OCI-LY1 (cell line): Measurements from ENCODE around the gene ARHGAP8.

Experiments
- H2AFZ ChIP-seq: fragments of 200-600 bp; sonication (generic), shearing (Covaris generic); 2 replicates; pipeline ENCODE4 v1.6.0; 2014; ENCODE audit warnings: antibody characterized with exemption, mild to moderate bottlenecking, low read length
- H3F3A ChIP-seq: fragments of 200-600 bp; sonication (generic), shearing (Covaris generic); 2 replicates; pipeline ENCODE4 v1.6.0; 2014; ENCODE audit warnings: mild to moderate bottlenecking, antibody characterized with exemption, low read length, moderate library complexity; ENCODE audit not compliant: insufficient read depth
- H3K27ac ChIP-seq: fragments of 200-600 bp; sonication (generic); 2 replicates; pipeline ENCODE4 v1.5.1; 2014; ENCODE audit warnings: low read length, mixed run types, mild to moderate bottlenecking, low read depth; ENCODE audit not compliant: poor library complexity, severe bottlenecking
- H3K27me3 ChIP-seq: fragments of 200-600 bp; sonication (generic); 2 replicates; pipeline ENCODE4 v1.6.0; 2014; ENCODE audit warnings: antibody characterized with exemption, mild to moderate bottlenecking, low read length, moderate library complexity; ENCODE audit not compliant: insufficient read depth
- H3K36me3 ChIP-seq: fragments of 200-600 bp; sonication (generic); 2 replicates; pipeline ENCODE4 v1.6.1; 2014; ENCODE audit warnings: mild to moderate bottlenecking, antibody characterized with exemption, low read length, moderate library complexity, mixed read lengths; ENCODE audit not compliant: insufficient read depth
- H3K4me1 ChIP-seq: fragments of 200-600 bp; sonication (generic); 2 replicates; pipeline ENCODE4 v1.5.1; 2014; ENCODE audit warnings: mild to moderate bottlenecking, low read length, moderate library complexity; ENCODE audit not compliant: insufficient read depth, severe bottlenecking
- H3K4me2 ChIP-seq: fragments of 200-600 bp; sonication (generic), shearing (Covaris generic); 2 replicates; pipeline ENCODE4 v1.6.1; 2014; ENCODE audit warnings: low read length
- H3K4me3 ChIP-seq: fragments of 200-600 bp; sonication (generic); 2 replicates; pipeline ENCODE4 v1.5.1; 2014; ENCODE audit warnings: low read length, low read depth, mild to moderate bottlenecking, mixed read lengths; ENCODE audit not compliant: poor library complexity, severe bottlenecking
- H3K79me2 ChIP-seq: fragments of 200-600 bp; shearing (Covaris generic); 2 replicates; pipeline ENCODE4 v1.6.1; 2016; ENCODE audit warnings: mixed run types, low read length, mixed read lengths; ENCODE audit not compliant: insufficient read depth
- H3K9ac ChIP-seq: fragments of 200-600 bp; sonication (generic), shearing (Covaris generic); 2 replicates; pipeline ENCODE4 v1.6.1; 2014; ENCODE audit warnings: mild to moderate bottlenecking, low read length, mixed read lengths
- H3K9me2 ChIP-seq: fragments of 200-600 bp; sonication (generic), shearing (Covaris generic); 2 replicates; pipeline ENCODE4 v1.6.1; 2014; ENCODE audit warnings: low read depth, mild to moderate bottlenecking, low read length, mixed read lengths
- H3K9me3 ChIP-seq: fragments of 200-600 bp; shearing (Covaris generic); 2 replicates; pipeline ENCODE4 v1.6.1; 2014; ENCODE audit warnings: low read length, mixed read lengths
- H4K20me1 ChIP-seq: fragments of 200-600 bp; sonication (generic), shearing (Covaris generic); 2 replicates; pipeline ENCODE4 v1.6.0; 2016; ENCODE audit warnings: mild to moderate bottlenecking, low read length; ENCODE audit not compliant: insufficient read depth
- CTCF ChIP-seq: fragments of 200-600 bp; sonication (generic), shearing (Covaris generic); IDR thresholded peaks from 2 replicates; pipeline ENCODE4 v1.5.1; 2017; ENCODE audit warnings: mild to moderate bottlenecking, antibody characterized with exemption, low read length, moderate library complexity, mixed read lengths
- EZH2 ChIP-seq: fragments of 200-600 bp; sonication (generic), shearing (Covaris generic); IDR thresholded peaks from 2 replicates; pipeline ENCODE4 v1.8.0; 2017; ENCODE audit warnings: borderline replicate concordance, mixed run types, mild to moderate bottlenecking, antibody characterized with exemption, low read length, moderate library complexity, mixed read lengths

The ARHGAP8 gene

GRCh38 chr22:44891791-44892190 is 139.4 kb downstream of the ARHGAP8 start:
- no peak overlapping the region for H3K9ac ChIP-seq
- TF ChIP-seq EZH2 (no peak), CTCF (no peak)
- H3K9me3 ChIP-seq: no peaks in the 10 kb centered on the region
- H3K27ac ChIP-seq: no peak overlapping the region
- H2AFZ ChIP-seq: no peak overlapping the region
- H3K79me2 ChIP-seq: no peaks in the 10 kb centered on the region
- no peaks in the 10 kb centered on the region for H3K4me1 ChIP-seq
- no peaks in the 10 kb centered on the region for H3K9me2 ChIP-seq
- no peaks in the 10 kb centered on the region for H4K20me1 ChIP-seq
- no peak overlapping the region for H3K4me2 ChIP-seq
- H3F3A ChIP-seq: no peaks in the 10 kb centered on the region
- no peaks in the 10 kb centered on the region for H3K27me3 ChIP-seq
- H3K36me3 ChIP-seq: no peaks in the 10 kb centered on the region
- H3K4me3 ChIP-seq: no peak overlapping the region

GRCh38 chr22:44892243-44892642 is 139.9 kb downstream of the ARHGAP8 start:
- Histone ChIP-seq H3F3A (no peaks in the 10 kb centered on the region), H3K4me2 (no peak overlapping the region), H3K36me3 (no peaks in the 10 kb centered on the region), H3K27ac (no peak overlapping the region), H2AFZ (no peak overlapping the region), H3K4me3 (no peak overlapping the region), H3K9me3 (no peaks in the 10 kb centered on the region), H3K9ac (no peak overlapping the region), H3K4me1 (no peaks in the 10 kb centered on the region), H3K79me2 (no peaks in the 10 kb centered on the region), H3K9me2 (no peaks in the 10 kb centered on the region), H4K20me1 (no peaks in the 10 kb centered on the region), H3K27me3 (no peaks in the 10 kb centered on the region)
- TF ChIP-seq EZH2: no peak
- no peak for TF ChIP-seq CTCF

GRCh38 chr22:44892803-44893730 is 140.7 kb downstream of the ARHGAP8 start:
- no peak overlapping the region for H2AFZ ChIP-seq
- TF ChIP-seq EZH2: no peak
- no peak for TF ChIP-seq CTCF
- H3K79me2 ChIP-seq: no peaks in the 10 kb centered on the region
- no peaks in the 10 kb centered on the region for H3F3A ChIP-seq
- no peaks in the 10 kb centered on the region for H3K9me2 ChIP-seq
- no peak overlapping the region for H3K4me3 ChIP-seq
- no peaks in the 10 kb centered on the region for H3K36me3 ChIP-seq
- no peaks in the 10 kb centered on the region for H3K27me3 ChIP-seq
- no peaks in the 10 kb centered on the region for H3K4me1 ChIP-seq
- H3K4me2 ChIP-seq: no peak overlapping the region
- no peak overlapping the region for H3K27ac ChIP-seq
- no peaks in the 10 kb centered on the region for H4K20me1 ChIP-seq
- no peak overlapping the region for H3K9ac ChIP-seq
- no peaks in the 10 kb centered on the region for H3K9me3 ChIP-seq
